ENCODE results near the gene C1orf94. TPM values are rescaled to one million over a fixed set of nuclear protein-coding genes. Genes with fewer than 3 reads are reported as not detected.

C1orf94 gene
- total and polyA plus RNA-seq, 2 of the 8 experiments (the other 6 are each of a cell fraction or from before 2014, with no cell fraction given) = 5.8 to 12.5 TPM

DNA sequence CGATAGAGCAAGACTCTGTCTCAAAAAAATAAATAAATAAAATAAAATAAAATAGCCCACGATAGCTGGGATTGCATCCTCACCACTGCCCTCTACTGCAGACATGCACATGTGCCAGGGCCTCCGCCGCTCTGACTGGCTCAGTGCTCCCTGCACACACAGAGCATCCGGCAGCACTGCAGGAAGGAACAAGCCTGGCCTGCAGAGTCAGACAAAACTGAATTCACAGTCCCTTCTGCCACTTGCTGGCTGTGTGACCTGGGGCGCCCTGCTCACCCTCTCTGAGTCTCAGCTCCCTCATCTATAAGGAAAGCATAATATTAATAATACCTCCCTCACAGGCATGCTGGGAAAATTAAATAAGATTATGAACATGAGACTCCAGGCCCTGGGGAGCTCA lies 47.1 kb upstream of the C1orf94 start:
- Histone ChIP-seq H3K4me1 (replicated peaks in 1 of 4; ENCODE audit: control insufficient read depth in 3 of 4, insufficient read depth in 4 of 4, low read length in 3 of 4) (no peaks in the 10 kb centered on the region), H2BK15ac (ENCODE audit: low read length) (no peak overlapping the region), H4K20me1 (replicated peaks in 1 of 2; ENCODE audit: control insufficient read depth in 1 of 2, insufficient read depth in 2 of 2, low read length in 2 of 2) (peaks cover 6 to 12% of the 10 kb centered on the region in 2 experiments), H3K56ac (replicated peaks; ENCODE audit: insufficient read length, low read depth, low read length) (no peak overlapping the region), H3K27ac (ENCODE audit: low read depth, low read length) (no peak overlapping the region), H3K27me3 (replicated peaks in 1 of 4; ENCODE audit: control insufficient read depth in 3 of 4, extremely low read depth in 1 of 4, insufficient read depth in 3 of 4, low read length in 3 of 4) (no peaks in the 10 kb centered on the region), H3K14ac (ENCODE audit: insufficient read length) (no peak overlapping the region), H2AK5ac (ENCODE audit: low read depth, low read length) (no peak overlapping the region), H4K91ac (replicated peaks; ENCODE audit: insufficient read length, low read length) (no peak overlapping the region), H3K9ac (replicated peaks in 1 of 4; ENCODE audit: extremely low read depth in 1 of 4, low read depth in 3 of 4, low read length in 3 of 4) (no peak overlapping the region), H3K23ac (ENCODE audit: insufficient read length) (no peak overlapping the region), H3K4me3 (ENCODE audit: extremely low read depth in 1 of 4, insufficient read depth in 2 of 4, low read depth in 3 of 4, low read length in 4 of 4) (no peak overlapping the region), H2AFZ (ENCODE audit: low read length) (no peak overlapping the region), H3K36me3 (ENCODE audit: control insufficient read depth in 2 of 4, insufficient read depth in 4 of 4, low read length in 3 of 4) (no peaks in the 10 kb centered on the region; a peak in 2 of 8 replicates), H2BK120ac (replicated peaks; ENCODE audit: low read depth, low read length) (no peak overlapping the region), H2BK12ac (ENCODE audit: low read depth, low read length) (no peak overlapping the region), H4K8ac (ENCODE audit: extremely low read depth, insufficient read depth, low read length) (no peak overlapping the region), H2BK20ac (ENCODE audit: low read length) (no peak overlapping the region), H3K4ac (replicated peaks; ENCODE audit: insufficient read length, low read depth, low read length) (no peak overlapping the region), H2BK5ac (ENCODE audit: low read depth, low read length) (no peak overlapping the region), H3K18ac (ENCODE audit: extremely low read depth, low read length) (no peak overlapping the region), H3K9me3 (ENCODE audit: insufficient read depth in 2 of 2, low read depth in 1 of 2, low read length in 1 of 2) (no peaks in the 10 kb centered on the region), H3K23me2 (ENCODE audit: low read depth, low read length) (no peaks in the 10 kb centered on the region; the same call in 1 of the 2 replicates), H3K79me1 (ENCODE audit: low read depth, low read length) (peaks cover 4% of the 10 kb centered on the region; the same call in 1 of the 2 replicates), H3K4me2 (ENCODE audit: insufficient read depth in 1 of 2, low read depth in 2 of 2, low read length in 2 of 2) (no peak overlapping the region), H4K5ac (ENCODE audit: insufficient read length, low read depth, low read length) (no peak overlapping the region), H3K79me2 (ENCODE audit: control insufficient read depth in 1 of 2, insufficient read depth in 2 of 2, low read length in 2 of 2) (peaks cover 0 to 10% of the 10 kb centered on the region in 2 experiments; a peak in 2 of 4 replicates)
- DNase-seq (ENCODE audit: low read depth in 1 of 2, low spot score in 2 of 2) (peak in 1 of 2 experiments; percentile 40), FAIRE-seq (no peak)
- POLR2A ChIA-PET (ENCODE audit: partially characterized antibody) = interaction anchor here (1.1 kb wide), 1 partner anchor 730 kb away, joined by 3 read pairs; the partner anchor contains the start of gene SMIM12
- CTCF ChIA-PET (ENCODE audit: partially characterized antibody) = interaction anchor here (0.7 to 1.5 kb wide), 6 partner anchors 15 to 288 kb away, joined by 3 to 9 read pairs (median 3); no protein-coding TSS in a partner anchor
- 96% methylated on average over 6 of the region's 6 CpGs; no CpG with 5 or more reads in 1 of the 2 experiments for WGBS, 2 experiments (ENCODE audit: extremely low coverage in 1 of 2, insufficient coverage in 1 of 2, insufficient read length in 1 of 2, insufficient replicate concordance in 2 of 2, low coverage in 1 of 2, low lambda C conversion rate in 2 of 2, missing lambda C conversion rate in 1 of 2)
- TF ChIP-seq, protein P1, sequence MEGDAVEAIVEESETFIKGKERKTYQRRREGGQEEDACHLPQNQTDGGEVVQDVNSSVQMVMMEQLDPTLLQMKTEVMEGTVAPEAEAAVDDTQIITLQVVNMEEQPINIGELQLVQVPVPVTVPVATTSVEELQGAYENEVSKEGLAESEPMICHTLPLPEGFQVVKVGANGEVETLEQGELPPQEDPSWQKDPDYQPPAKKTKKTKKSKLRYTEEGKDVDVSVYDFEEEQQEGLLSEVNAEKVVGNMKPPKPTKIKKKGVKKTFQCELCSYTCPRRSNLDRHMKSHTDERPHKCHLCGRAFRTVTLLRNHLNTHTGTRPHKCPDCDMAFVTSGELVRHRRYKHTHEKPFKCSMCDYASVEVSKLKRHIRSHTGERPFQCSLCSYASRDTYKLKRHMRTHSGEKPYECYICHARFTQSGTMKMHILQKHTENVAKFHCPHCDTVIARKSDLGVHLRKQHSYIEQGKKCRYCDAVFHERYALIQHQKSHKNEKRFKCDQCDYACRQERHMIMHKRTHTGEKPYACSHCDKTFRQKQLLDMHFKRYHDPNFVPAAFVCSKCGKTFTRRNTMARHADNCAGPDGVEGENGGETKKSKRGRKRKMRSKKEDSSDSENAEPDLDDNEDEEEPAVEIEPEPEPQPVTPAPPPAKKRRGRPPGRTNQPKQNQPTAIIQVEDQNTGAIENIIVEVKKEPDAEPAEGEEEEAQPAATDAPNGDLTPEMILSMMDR (IDR thresholded peaks at IDR 0.05; ENCODE audit: control extremely low read depth in 1 of 3, insufficient read depth in 1 of 3, low read depth in 1 of 3, low read length in 3 of 3) = peak in 1 of 3 experiments; percentile 24; a peak in 1 of 4 replicates
- TF ChIP-seq GTF2F1 (IDR thresholded peaks at IDR 0.05; ENCODE audit: borderline replicate concordance, low read depth, low read length) (no peak), NRF1 (IDR thresholded peaks at IDR 0.05; ENCODE audit: low read depth, low read length) (no peak), RAD21 (IDR thresholded peaks at IDR 0.05 in 1 of 2, conservative IDR thresholded peaks at IDR 0.05 in 1 of 2; ENCODE audit: low read depth in 2 of 2, low read length in 2 of 2) (0 out of 4 replicates have a peak, but pooled peaks of 1 of the 2 experiments have one; percentile 14), ASH2L (IDR thresholded peaks at IDR 0.05; ENCODE audit: low read length) (no peak), CREB1 (IDR thresholded peaks at IDR 0.05) (no peak), SP2 (IDR thresholded peaks at IDR 0.05; ENCODE audit: low read length) (no peak)

All from H1 (cell line).